ENCODE results near the gene NRCAM.
"Not testable (repeated sequence)": the region's sequence is repeated elsewhere in the genome, so short reads cannot be mapped to it uniquely, and the experiment has no call there.

The NRCAM gene

DNA sequence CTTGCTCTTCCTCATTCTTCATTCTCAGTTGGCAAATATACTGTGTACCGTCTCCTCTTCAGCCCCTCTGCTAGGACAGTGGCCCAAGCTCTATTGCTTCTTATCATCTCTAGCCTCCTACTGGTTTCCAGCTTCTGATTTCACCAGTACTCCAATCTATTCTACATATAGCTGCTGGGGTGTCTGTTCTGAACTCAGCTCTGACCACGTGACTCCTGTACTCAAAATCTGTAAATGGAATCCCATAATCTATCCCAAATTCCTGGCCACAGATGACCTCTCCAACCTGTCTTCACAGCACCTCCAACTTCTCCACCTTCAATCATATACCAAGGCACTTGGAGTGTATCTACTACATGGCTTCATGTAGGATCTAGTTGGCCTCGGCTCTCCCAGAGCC is 152.9 kb downstream of the NRCAM start:
- no peak for DNase-seq

DNA sequence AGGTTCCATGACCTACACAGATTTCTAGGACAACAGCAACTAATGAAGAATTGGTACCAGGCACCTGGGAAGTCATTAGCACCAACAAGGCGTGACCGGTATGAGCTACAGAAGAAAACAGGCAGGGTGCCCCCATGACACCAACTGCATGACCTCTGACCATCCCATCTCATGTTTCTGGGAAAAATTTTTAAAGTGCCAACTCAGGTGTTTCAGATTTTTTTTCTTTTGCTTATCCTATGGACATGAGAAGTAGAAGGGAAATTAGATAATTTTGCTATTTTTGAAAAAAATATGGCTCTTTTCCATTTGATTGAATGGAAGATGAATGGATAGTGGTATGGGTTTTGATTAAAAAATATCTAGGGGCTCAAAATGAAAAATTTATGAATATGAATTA is 154.8 kb downstream of the NRCAM start:
- DNase-seq: no peak

DNA sequence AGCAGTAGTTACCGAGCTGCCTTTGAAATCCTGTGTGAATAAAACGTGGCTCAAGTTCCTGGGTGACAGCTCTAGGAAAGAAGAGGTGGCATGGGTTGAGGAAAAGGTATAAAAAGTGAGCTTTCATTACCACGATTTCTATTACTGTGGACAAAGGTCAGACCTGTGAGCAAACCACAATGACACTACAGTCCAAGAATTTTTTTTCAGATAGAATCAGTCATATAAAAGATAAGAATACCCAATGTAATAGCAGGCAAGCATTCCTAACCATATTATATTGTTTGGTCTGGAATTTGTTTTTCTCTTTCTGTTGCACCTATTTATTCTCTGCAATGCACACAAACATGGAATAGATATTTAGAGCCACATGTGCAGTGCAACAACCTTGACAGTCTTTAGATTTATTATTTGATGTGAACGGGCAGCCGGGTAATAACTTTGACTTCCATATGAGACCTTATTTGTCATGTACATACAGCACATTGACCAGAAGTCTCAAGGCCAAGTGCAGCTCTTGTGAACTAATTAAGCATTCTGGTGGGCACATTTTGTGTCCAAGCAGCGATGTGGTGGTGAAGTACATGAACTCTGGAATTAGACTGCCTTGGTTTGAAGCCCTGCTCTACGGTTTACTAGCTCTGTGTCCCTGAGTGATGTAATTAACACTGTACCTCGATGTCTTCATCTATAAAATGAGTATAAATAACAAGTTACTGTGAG is 156.8 kb downstream of the NRCAM start:
- DNase-seq: peak in 1 of 3 experiments; percentile 16

DNA sequence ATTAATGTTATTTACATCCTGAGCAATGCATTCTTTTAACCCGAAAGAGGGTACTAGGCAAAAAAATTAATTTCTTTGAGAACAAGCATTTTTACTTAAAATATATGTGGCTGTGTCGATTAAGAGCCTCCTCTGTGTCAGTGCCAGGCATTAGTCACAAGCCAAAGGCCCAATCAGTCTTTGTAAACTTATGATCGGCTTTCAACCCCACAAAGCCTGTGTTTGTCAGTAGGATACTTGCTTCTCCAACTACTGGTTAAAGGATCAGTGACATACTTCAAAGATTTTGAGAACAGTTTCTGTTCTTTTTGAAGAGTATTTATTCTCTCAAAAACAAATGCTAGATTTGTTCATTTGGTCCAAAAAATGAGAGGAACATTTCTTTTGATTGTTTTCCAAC is 159.3 kb downstream of the NRCAM start:
- no peak for DNase-seq

DNA sequence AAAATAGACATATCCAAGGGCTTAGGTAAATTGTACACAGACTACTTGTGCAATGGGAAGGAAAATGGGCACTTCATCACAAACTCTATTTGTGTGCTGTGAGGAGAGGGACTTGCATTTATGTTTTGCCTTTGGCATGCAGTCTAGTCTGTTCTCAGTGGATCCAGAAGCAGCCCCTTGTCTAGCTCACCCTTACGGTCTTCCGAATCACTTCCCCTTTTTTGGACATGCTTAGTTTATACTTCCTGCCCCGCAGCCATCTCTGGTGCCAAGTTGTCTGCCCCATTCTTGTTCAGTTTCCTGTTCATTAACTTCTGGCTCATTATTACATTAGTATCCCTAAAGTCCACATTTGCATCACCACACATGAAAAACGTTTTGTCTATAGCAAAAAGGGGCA is 161.6 kb downstream of the NRCAM start:
- DNase-seq: peak in 2 of 3 experiments; percentile 21 to 45

DNA sequence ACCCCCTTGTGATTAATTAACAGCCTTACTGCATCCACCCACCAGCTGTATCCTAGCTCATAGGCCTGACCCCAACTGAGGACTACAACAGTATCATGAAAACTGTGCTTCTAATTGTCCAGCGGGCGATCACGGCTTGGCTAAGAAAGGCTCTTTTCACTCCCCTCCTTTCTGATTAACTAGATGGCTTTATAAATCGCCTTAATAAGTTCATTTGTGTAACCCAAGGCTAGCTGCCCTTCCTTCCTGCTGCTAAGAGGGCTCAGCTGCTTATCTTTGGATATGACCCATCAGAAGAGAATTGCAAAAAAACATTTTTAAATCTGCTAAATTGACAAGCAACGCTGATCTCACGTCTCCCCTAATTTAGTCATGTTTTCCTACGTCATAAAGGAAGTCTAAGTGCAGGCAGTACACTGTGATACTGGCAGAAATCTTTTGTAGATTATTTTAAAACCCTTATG is 163.1 kb downstream of the NRCAM start:
- no peak for DNase-seq

DNA sequence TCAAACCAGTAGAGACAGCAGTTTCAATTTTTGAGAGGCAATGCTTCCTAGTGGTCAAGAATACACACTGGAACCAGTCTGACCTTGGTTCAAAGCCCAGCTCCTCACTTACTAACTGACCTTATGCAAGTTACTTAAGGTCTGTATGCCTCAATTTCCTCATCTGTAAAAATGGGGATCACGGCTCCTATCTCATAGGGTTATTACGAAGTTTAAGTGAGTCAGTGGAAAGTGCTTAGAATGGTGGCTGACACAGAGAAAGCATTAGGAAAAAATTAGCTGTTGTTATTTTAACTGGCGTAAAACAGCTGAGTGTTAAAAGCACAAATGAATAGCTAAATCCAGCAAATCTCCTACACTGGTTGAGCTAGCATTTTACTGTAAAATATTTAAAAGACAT is 163.7 kb downstream of the NRCAM start:
- DNase-seq: no peak

DNA sequence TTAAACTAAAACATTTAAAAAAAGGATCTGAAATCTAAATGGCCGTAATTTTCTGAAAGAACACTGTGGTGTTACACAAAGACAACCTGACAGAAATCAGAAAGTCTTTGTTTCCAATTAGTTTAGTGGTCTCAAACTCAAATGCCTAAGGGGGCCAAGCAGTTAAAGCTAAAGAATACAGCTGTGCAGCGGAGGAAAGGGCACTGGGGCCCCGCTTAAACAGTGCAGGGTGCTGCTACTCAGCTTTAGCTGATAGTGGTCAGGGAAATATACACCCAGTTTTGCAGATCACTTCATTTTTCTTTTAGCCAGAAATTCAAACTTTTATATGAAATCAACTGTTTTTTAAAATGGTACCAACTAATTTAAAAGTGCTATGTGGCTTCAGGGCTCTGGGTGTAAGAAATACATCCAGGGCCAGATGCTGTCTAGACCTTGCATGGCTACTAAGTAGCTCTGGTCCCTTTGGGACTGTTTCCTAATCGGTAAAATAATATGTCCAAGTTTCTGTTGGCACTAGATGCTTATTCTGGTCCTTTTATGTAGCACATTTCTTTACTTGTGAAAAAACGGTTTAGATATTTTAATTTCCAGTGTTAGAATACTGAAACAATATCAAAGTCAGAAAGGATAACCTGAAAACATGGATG is 164.3 kb downstream of the NRCAM start:
- no peak for DNase-seq

DNA sequence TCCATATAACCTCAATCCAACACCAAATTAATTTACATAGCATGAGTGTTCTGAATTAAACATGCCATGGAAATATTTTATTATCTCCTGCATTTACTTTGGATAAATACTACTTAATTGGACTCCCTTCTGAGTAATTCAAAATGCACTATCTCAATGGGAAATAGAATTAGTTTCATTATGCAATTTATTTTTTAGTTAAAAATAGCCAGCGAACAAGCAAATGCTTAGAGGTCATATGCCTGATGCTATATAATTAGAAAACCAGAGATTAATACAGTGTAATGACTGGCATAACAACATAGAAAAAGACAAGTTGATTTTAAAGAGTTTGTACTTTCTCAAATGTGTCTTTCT is 165.1 kb downstream of the NRCAM start:
- no peak for DNase-seq

DNA sequence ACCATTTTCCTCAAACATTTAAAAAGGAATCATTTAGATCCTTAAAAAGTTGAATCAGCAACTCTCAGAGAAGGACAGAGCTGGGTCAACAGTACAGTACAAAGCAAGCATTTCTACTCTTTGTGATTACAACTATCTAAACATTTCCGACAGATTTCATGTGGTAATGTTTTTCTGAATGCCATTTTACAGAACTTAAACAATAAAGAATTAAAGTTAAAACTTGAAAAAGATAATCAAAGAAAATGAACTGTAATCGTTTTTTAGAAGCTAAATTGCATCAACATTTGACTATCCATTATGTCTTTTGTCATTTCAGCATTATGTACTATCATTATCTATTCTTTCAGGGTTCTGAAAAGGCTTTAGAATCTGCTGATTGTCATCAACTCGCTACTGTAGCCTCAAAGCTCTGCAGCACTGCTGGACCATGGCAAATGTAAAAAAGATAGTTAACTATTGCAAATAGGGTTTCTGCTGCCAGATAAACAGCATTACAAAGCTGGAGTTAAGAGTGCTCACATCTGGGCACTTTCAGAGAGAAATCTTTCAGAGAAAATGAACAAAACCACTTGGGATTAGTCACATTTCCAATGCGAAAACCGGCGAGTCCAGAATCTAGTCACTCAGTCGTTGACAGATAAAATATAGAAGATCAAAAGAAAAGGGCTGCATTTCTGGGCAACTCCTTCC is 165.6 kb downstream of the NRCAM start:
- peak in 1 of 3 experiments; percentile 58 for DNase-seq

DNA sequence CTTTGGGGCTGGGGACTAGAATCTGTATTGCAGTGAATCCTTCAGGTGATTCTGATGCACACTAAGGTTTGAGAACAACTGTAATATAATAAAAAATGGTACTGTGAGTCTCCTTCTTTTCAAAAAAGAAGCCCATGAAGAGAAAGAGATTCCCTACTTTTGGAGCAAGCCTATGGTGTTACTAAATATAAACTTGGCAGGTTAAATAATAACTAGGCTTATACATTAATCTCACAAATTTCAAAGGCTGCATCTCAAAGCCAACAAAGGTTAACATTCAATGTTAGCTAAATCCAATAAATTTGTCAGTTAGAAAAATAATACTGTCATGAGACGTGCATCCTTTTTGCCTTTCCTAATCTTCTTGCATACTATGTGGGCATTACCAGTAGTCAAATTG is 166.4 kb downstream of the NRCAM start:
- no peak for DNase-seq

DNA sequence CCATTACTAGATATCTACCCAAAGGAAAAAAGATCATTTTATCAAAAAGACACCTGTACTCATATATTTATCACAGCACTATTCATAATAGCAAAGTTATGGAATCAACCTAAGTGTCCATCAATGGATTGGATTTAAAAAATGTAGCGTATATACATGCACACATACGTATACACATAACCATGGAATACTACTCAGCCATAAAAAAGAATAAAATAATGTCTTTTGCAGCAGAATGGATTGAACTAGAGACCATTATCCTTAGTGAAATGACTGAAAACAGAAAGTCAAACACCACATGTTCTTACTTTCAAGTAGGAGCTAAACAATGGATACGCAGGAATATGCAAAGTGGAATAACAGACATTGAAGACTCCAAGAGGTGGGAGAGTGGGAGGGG is 168.4 kb downstream of the NRCAM start:
- DNase-seq: no peak

DNA sequence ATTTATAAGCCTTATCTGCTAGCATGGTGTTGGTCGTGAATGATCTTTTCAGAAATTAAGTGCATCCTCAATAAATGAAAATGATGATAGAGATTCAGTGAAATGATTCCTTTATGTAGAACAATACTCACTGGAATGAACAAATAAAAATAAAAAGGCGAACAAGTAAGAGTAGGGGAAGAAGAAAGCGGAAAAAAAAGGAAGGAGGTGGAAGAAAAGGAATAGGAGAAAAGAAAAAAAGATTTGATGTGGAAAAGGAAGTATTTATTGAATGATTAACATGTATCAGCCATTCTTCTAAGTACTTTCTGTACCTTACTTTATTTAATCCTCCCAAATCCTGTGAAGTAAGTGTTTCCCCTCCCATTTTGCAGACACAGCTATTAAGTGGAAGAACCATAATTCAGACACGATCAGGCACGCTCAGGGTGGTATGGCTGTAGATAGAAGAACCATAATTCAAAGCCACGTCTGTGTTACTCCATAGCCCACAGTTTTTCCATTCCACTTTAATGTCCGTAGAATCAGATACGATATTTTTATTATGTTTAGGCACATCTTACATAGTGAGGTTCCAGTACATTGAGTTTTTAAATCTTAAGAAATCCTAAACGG is 169.8 kb downstream of the NRCAM start:
- peak in 2 of 3 experiments; percentile 30 to 59 for DNase-seq

DNA sequence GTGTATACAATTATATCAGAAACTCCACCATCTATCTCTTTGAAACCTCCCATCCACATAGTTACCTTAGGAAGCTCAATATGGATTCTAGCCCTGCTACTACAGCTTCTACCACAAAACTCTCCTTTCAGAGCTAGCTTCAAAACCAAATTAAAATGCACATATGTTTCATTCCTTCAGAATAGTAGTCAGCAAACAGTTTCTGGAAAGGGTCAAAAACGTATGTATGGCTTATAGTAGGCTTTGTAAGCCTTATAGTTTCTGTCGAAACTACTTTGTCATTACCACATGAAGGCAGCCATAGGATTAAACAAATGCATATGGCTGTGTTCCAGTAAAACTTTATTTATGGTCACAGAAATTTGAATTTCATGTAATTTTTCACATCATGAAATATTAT is 170.5 kb downstream of the NRCAM start:
- no peak for DNase-seq

DNA sequence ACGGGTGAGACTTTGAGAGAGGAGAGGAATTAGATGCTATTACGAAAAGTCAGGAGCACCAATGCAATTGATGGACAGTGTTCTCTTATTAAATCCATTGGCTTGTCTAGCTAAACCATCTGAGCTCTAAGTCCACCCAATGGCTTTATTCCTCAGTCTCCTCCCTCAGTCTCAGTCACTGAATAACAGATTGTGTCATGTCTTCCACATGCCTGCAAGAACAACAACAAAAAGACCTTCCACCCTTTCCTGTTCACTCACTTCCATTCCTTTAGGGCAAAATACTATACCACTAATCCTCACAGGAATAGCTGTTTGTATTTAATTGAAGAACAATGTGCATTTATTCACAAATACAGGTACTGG is 171.2 kb downstream of the NRCAM start:
- DNase-seq: no peak

DNA sequence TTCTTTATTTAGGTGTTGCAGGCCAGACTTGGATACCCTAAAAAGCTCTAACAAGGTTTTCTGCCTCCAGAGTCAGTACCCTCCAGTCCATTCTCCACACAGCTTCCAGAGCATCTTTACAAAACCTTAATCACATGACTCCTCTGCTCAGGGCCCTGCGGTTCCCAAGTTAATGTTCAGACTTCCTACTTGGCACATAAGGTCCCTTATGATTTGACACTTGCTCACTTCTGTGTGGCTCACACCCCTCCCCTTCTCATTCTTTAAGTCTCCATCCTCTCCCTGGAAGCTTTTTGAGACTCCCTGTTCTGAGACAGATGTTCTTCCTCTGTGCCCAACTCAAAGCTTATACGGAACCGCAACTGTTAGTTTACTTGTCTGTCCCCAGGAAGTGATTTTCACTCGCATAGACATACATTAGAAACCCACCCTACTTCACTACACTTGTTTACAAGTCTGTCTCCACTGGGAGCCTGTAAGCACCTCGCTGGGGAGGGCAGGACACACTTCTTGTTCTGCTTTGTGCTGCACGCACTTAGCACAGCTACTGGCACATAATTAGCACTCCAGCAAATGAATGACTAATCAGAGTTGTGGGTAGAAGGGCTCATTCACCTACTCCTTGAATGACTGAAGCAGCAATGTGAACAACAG is 171.8 kb downstream of the NRCAM start:
- peak in 1 of 3 experiments; percentile 55 for DNase-seq

DNA sequence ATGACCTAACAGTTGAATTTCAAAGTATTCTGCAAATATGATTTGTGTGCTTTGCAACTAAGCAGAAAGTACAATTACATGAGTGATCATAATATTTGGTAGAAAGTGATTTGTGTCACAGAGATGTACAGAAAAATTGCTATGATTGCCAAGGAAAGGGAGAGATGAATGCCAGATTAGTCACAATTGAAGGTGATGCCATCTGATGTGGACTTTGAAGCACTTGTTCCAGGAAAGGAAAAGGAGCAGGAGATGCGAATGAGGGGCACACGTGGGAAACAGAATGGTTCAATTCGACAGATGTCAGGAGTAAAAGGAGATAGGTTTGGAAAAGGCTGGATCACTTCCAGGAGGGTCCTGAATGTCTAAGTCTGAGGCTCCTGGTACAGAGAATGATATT is 173.0 kb downstream of the NRCAM start:
- no peak for DNase-seq

DNA sequence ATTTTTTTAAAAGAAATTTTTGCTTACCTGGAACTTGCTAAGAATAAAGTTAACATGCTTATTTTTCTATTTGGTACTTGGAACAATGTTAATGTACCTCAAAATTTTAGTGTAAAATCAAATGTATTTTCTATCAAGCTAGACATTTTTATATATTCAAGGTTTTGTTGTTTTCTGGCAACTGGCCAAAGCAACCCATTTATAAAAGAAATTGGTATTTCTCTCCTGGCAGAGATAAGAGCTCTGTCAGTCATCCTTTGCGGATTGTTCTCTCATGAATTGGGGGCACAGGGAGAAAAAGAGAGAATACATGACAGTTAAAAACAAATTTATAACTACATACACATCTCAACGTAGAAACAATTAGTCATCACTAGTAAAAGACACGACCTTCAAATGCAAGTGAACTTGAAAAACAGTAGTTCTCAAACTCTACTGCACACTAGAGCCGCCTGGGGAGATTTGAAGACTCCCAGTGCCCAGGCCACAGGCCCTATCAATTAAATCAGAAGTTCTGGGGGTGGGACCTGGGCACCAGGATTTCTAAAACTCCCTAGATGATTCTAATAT is 173.7 kb downstream of the NRCAM start:
- DNase-seq: peak in 1 of 3 experiments; percentile 30

DNA sequence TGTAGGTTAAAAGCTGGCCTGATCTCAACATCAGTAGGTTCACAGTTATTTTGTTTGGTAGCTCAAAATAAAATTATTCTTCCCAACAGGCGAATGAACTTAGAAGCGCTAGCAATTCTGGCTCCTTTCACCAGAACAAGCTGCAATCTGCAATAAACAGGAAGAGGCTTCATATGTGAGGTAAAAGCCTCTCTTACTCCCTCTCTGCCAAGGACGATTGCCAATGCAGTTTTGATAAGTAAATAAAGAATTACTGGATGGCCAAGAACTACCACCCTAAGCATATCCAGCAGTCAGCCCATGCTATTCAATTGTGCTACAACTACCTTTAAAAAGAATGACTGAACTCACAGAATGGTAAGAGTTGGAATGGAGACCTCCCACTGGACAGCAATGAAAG is 176.1 kb downstream of the NRCAM start:
- peak in 1 of 3 experiments; percentile 71 for DNase-seq

DNA sequence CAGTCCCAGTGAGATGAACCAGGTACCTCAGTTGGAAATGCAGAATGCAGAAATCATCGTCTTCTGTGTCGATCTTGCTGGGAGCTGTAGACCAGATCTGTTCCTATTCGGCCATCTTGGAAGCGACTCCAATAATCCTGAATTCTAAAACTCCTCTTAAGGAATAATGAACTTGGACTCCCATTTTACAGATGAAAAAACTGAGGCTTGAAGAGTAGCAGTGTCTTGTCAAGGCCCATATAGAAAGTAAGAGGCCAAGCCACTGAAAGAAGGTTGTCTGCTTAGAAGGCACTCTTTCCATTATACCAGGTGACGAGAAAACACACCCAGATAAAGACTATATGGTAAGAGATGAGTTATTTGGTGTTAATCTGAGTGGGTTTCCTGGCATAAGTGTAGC is 177.5 kb downstream of the NRCAM start:
- DNase-seq: no peak

DNA sequence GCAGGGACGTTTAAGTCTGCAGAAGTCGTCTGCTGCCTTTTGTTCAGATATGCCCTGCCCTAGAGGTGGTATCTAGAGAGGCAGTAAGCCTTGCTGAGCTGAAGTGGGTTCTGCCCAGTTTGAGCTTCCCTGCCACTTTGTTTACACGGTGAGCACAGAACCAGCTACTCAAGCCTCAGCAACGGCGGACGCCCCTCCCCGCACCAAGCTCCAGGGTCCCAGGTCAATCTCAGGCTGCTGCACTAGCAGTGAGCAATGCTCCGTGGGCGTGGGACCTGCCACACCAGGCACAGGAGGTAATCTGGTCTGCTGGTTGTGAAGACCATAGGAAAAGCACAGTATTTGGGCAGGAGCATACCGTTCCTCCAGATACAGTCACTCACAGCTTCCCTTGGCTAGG is 178.0 kb downstream of the NRCAM start:
- no peak for DNase-seq

DNA sequence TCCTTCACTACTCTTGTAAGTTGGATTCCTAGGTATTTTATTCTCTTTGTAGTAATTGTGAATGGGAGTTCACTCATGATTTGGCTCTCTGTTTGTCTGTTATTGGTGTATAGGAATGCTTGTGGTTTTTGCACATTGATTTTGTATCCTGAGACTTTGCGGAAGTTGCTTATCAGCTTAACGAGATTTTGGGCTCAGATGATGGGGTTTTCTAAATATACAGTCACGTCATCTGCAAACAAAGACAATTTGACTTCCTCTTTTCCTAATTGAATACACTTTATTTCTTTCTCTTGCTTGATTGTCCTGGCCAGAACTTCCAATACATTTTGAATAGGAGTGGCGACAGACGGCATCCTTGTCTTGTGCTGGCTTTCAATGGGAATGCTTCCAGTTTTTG is 181.8 kb downstream of the NRCAM start:
- not testable (repeated sequence) for DNase-seq

DNA sequence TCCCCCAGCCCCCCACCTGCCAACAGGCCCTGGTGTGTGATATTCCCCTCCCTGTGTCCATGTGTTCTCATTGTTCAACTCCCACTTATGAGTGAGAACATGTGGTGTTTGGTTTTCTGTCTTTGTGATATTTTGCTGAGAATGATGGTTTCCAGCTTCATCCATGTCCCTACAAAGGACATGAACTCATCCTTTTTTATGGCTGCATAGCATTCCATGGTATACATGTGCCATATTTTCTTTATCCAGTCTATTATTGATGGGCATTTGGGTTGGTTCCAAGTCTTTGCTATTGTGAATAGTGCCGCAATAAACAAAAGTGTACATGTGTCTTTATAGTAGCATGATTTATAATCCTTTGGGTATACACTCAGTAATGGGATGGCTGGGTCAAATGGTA is 183.3 kb downstream of the NRCAM start:
- DNase-seq: not testable (repeated sequence)
